H9 (cell line): ENCODE data around the gene ATP1A3. TPM values are rescaled to one million over a fixed set of nuclear protein-coding genes. Genes with fewer than 3 reads are reported as not detected.

Experiments
- DNase-seq: peaks from one replicate; pipeline ENCODE4 v3.0.0-alpha.2; 2017
- H2AFZ ChIP-seq: one replicate; pipeline ENCODE4 v1.6.1; 2013; ENCODE audit warnings: mild to moderate bottlenecking, low read length, control low read depth, moderate library complexity
- H2AK5ac ChIP-seq: 2 replicates; pipeline ENCODE4 v1.6.1; 2013; ENCODE audit warnings: low read length, control low read depth, mixed read lengths; ENCODE audit not compliant: insufficient read length
- H2BK120ac ChIP-seq: one replicate; pipeline ENCODE4 v1.6.1; 2013; ENCODE audit warnings: low read depth, mild to moderate bottlenecking, low read length, control low read depth, inconsistent platforms; ENCODE audit not compliant: poor library complexity, severe bottlenecking
- H2BK12ac ChIP-seq: 2 replicates; pipeline ENCODE4 v1.6.1; 2013; ENCODE audit warnings: low read length, control low read depth, mixed read lengths, low read depth; ENCODE audit not compliant: insufficient read length
- H2BK15ac ChIP-seq: 2 replicates; pipeline ENCODE4 v1.6.1; 2013; ENCODE audit warnings: low read depth, low read length, control low read depth
- H2BK20ac ChIP-seq: one replicate; pipeline ENCODE4 v1.6.1; 2013; ENCODE audit warnings: low read depth, mild to moderate bottlenecking, low read length, control low read depth, inconsistent platforms; ENCODE audit not compliant: poor library complexity, severe bottlenecking
- H2BK5ac ChIP-seq: 2 replicates; pipeline ENCODE4 v1.6.1; 2013; ENCODE audit warnings: low read length, control low read depth, mixed read lengths; ENCODE audit not compliant: insufficient read length
- H3K14ac ChIP-seq: 2 replicates; pipeline ENCODE4 v1.6.1; 2013; ENCODE audit warnings: low read length, control low read depth; ENCODE audit not compliant: insufficient read depth
- H3K18ac ChIP-seq: 2 replicates; pipeline ENCODE4 v1.6.1; 2013; ENCODE audit warnings: low read depth, mild to moderate bottlenecking, mixed read lengths, low read length, control low read depth; ENCODE audit not compliant: insufficient read length
- H3K23ac ChIP-seq: 2 replicates; pipeline ENCODE4 v1.6.1; 2013; ENCODE audit warnings: low read length, control low read depth, mixed read lengths, low read depth; ENCODE audit not compliant: insufficient read length
- H3K23me2 ChIP-seq: 2 replicates; pipeline ENCODE4 v1.6.1; 2013; ENCODE audit warnings: low read depth, mild to moderate bottlenecking, mixed read lengths, low read length, control low read depth; ENCODE audit not compliant: insufficient read length, poor library complexity, severe bottlenecking
- H3K27ac ChIP-seq: 2 replicates; pipeline ENCODE4 v1.5.1; 2013; ENCODE audit warnings: low read length, control low read depth, mixed read lengths, low read depth; ENCODE audit not compliant: insufficient read length
- H3K27me3 ChIP-seq: 2 replicates; pipeline ENCODE4 v1.6.1; 2013; ENCODE audit warnings: low read length, control low read depth, inconsistent platforms; ENCODE audit not compliant: insufficient read depth
- H3K4ac ChIP-seq: 2 replicates; pipeline ENCODE4 v1.6.1; 2013; ENCODE audit warnings: low read depth, mild to moderate bottlenecking, control low read depth, inconsistent platforms, low read length, moderate library complexity
- H3K4me1 ChIP-seq: 2 replicates; pipeline ENCODE4 v1.6.1; 2013; ENCODE audit warnings: low read length, control low read depth, inconsistent platforms; ENCODE audit not compliant: insufficient read depth
- H3K4me2 ChIP-seq: 2 replicates; pipeline ENCODE4 v1.6.1; 2013; ENCODE audit warnings: low read length, control low read depth, mixed read lengths; ENCODE audit not compliant: insufficient read length, insufficient read depth
- H3K56ac ChIP-seq: 2 replicates; pipeline ENCODE4 v1.6.1; 2013; ENCODE audit warnings: low read depth, mild to moderate bottlenecking, mixed read lengths, low read length, control low read depth; ENCODE audit not compliant: insufficient read length
- H3K79me1 ChIP-seq: 2 replicates; pipeline ENCODE4 v1.6.1; 2013; ENCODE audit warnings: low read depth, mild to moderate bottlenecking, moderate library complexity, low read length, control low read depth, inconsistent platforms; ENCODE audit not compliant: insufficient read depth, poor library complexity, severe bottlenecking
- H3K79me2 ChIP-seq: 2 replicates; pipeline ENCODE4 v1.6.1; 2013; ENCODE audit warnings: low read length, control low read depth, inconsistent platforms; ENCODE audit not compliant: insufficient read depth
- H3K9ac ChIP-seq: 2 replicates; pipeline ENCODE4 v1.6.1; 2013; ENCODE audit warnings: low read length, control low read depth, mixed read lengths; ENCODE audit not compliant: insufficient read length; ENCODE audit errors: extremely low read depth
- H3K9me3 ChIP-seq: one replicate; pipeline ENCODE4 v1.6.1; 2013; ENCODE audit warnings: low read depth, low read length, inconsistent platforms; ENCODE audit not compliant: control insufficient read depth
- H3T11ph ChIP-seq: one replicate; pipeline ENCODE4 v1.6.1; 2013; ENCODE audit warnings: mild to moderate bottlenecking, low read length, control low read depth, inconsistent platforms
- H4K20me1 ChIP-seq: one replicate; pipeline ENCODE4 v1.6.1; 2013; ENCODE audit not compliant: control insufficient read depth, insufficient read length, insufficient read depth
- H4K5ac ChIP-seq: 2 replicates; pipeline ENCODE4 v1.6.1; 2013; ENCODE audit warnings: low read depth, mild to moderate bottlenecking, mixed read lengths, low read length, control low read depth; ENCODE audit not compliant: insufficient read length
- H4K8ac ChIP-seq: replicated peaks from 2 replicates; pipeline ENCODE4 v1.6.1; 2013; ENCODE audit warnings: low read length, control low read depth, mixed read lengths, low read depth; ENCODE audit not compliant: insufficient read length
- H4K91ac ChIP-seq: 2 replicates; pipeline ENCODE4 v1.6.1; 2013; ENCODE audit warnings: low read depth, mild to moderate bottlenecking, moderate library complexity, mixed read lengths, low read length, control low read depth; ENCODE audit not compliant: insufficient read length
- H3K27ac Mint-ChIP-seq, 3 experiments: 2 replicates in 2 of 3; 3 replicates in 1 of 3; pipeline ENCODE4 v1.8.0; 2020 to 2021; ENCODE audit warnings: mixed read lengths in 3 of 3, mild to moderate bottlenecking in 1 of 3, moderate library complexity in 1 of 3
- H3K27me3 Mint-ChIP-seq: 2 replicates; pipeline ENCODE4 v1.8.0; 2021; ENCODE audit warnings: low read depth, mild to moderate bottlenecking, moderate library complexity, mixed read lengths
- H3K36me3 Mint-ChIP-seq, 3 experiments: 2 replicates in 2 of 3; 3 replicates in 1 of 3; pipeline ENCODE4 v1.8.0; 2020 to 2021; ENCODE audit warnings: low read depth in 3 of 3, mixed read lengths in 3 of 3; ENCODE audit not compliant: insufficient read depth in 1 of 3
- H3K4me1 Mint-ChIP-seq, 2 experiments: 2 replicates each; pipeline ENCODE4 v1.8.0; 2020; ENCODE audit warnings: mixed read lengths in 2 of 2
- H3K4me3 Mint-ChIP-seq, 2 experiments: 2 replicates in 1 of 2; 3 replicates in 1 of 2; pipeline ENCODE4 v1.8.0; 2020 to 2021; ENCODE audit warnings: mild to moderate bottlenecking in 2 of 2, mixed read lengths in 2 of 2, moderate library complexity in 1 of 2
- H3K9me3 Mint-ChIP-seq, 2 experiments: 2 replicates in 1 of 2; 3 replicates in 1 of 2; pipeline ENCODE4 v1.8.0; 2020; ENCODE audit warnings: mild to moderate bottlenecking in 2 of 2, mixed read lengths in 2 of 2, moderate library complexity in 1 of 2
- CTCF ChIP-seq: fragments of 200-600 bp; sonication (generic); conservative IDR thresholded peaks from 3 replicates; pipeline ENCODE4 v1.8.0; 2021; ENCODE audit warnings: antibody characterized with exemption, mild to moderate bottlenecking
- WGBS: extraction: QIAGEN DNeasy Blood & Tissue Kit; methylation state at CpG from one replicate; pipeline ENCODE4 v1.1.7; 2013; ENCODE audit warnings: missing lambda C conversion rate, low lambda C conversion rate, mixed read lengths; ENCODE audit not compliant: insufficient read length; ENCODE audit errors: extremely low coverage; 5-methylcytosine and 5-hydroxymethylcytosine counted together
- total RNA-seq: library from RNA; stranded (reverse); gene quantifications from 2 replicates; pipeline ENCODE4 v1.2.1, GENCODE V29; 2021

The ATP1A3 gene
- total RNA-seq, 1 experiment from 2014 or later, result 11.6 TPM

GRCh38 chr19:41919948-41920712, 73.9 kb downstream of the ATP1A3 start:
- no peak for TF ChIP-seq CTCF
- H3T11ph ChIP-seq, result no peak overlapping the region
- H3K79me1 ChIP-seq, result no peaks in the 10 kb centered on the region
- H3K4me1 Mint-ChIP-seq, result peaks cover 0 to 14% of the 10 kb centered on the region in 2 experiments; a peak in 2 of 4 replicates
- H3K27ac Mint-ChIP-seq, result no peak overlapping the region
- no peak overlapping the region for H2BK20ac ChIP-seq
- no peak overlapping the region for H3K27ac ChIP-seq
- H3K79me2 ChIP-seq, result no peaks in the 10 kb centered on the region
- H2BK12ac ChIP-seq, result no peak overlapping the region
- H2BK120ac ChIP-seq, result no peak overlapping the region
- no peak overlapping the region for H4K5ac ChIP-seq
- H4K20me1 ChIP-seq, result peaks cover 5% of the 10 kb centered on the region
- H3K4ac ChIP-seq, result no peak overlapping the region
- H4K91ac ChIP-seq, result no peak overlapping the region
- no peak overlapping the region for H3K18ac ChIP-seq
- no peak for DNase-seq
- peaks cover 92% of the 10 kb centered on the region for H3K27me3 ChIP-seq
- no peak overlapping the region for H3K14ac ChIP-seq
- H3K23ac ChIP-seq, result no peak overlapping the region
- no CpG with 5 or more reads among the region's 33 CpGs for WGBS
- no peak overlapping the region for H3K56ac ChIP-seq
- no peaks in the 10 kb centered on the region; a peak in 2 of 5 replicates for H3K9me3 Mint-ChIP-seq
- H3K9ac ChIP-seq, result no peak overlapping the region
- no peaks in the 10 kb centered on the region; the same call in 1 of the 2 replicates for H3K4me1 ChIP-seq
- H2BK15ac ChIP-seq, result no peak overlapping the region
- H3K4me3 Mint-ChIP-seq, result no peak overlapping the region
- H2AK5ac ChIP-seq, result no peak overlapping the region
- H2AFZ ChIP-seq, result no peak overlapping the region
- no peak overlapping the region for H3K4me2 ChIP-seq
- H4K8ac ChIP-seq, result no peak overlapping the region
- H3K9me3 ChIP-seq, result no peaks in the 10 kb centered on the region
- H2BK5ac ChIP-seq, result no peak overlapping the region
- no peaks in the 10 kb centered on the region for H3K23me2 ChIP-seq
- H3K36me3 Mint-ChIP-seq, result no peaks in the 10 kb centered on the region
- H3K27me3 Mint-ChIP-seq, result peaks cover 16% of the 10 kb centered on the region
